ENCODE data around the gene LMNTD1.

- peak; percentile 68 to 85 (median 81) for TF ChIP-seq CTCF (IDR thresholded peaks at IDR 0.05)
- no peak for TF ChIP-seq POLR2A (IDR thresholded peaks at IDR 0.05)
- TF ChIP-seq POLR2AphosphoS5 (IDR thresholded peaks at IDR 0.05) = no peak
- no peak for TF ChIP-seq EP300 (IDR thresholded peaks at IDR 0.05; ENCODE audit: low read depth)
Measured at GRCh38 chr12:25436206-25437030, 116.7 kb downstream of the LMNTD1 start.

Data from transverse colon (tissue), 4 donors.